Activated naive CD4-positive, alpha-beta T cell (primary cell): ENCODE data around the gene FBXO5.
"Not testable (repeated sequence)": the region's sequence is repeated elsewhere in the genome, so short reads cannot be mapped to it uniquely, and the experiment has no call there.

ENCODE experiments used
- DNase-seq, 4 experiments: peaks; one replicate each; lab custom pipeline; 2025; lab: John Stamatoyannopoulos, UW

The FBXO5 gene

DNA sequence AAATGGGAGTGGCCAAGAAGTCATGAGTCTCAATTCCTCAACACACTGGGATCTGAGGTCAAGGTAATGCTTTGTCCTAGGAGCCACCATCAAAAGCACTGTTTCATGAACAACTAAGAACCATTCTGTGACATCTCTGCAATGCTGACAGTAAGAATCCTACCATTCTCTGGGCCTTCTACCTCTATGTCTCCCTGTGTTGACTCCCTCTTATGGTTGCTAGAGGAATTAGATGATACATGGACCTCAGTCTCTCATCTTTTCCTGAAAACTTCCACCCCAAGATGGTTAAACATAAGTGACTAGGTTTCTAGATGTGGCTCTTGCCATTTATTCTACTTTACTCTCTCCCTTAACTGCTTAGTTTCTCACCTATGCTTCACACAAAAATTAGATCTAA is 10.6 kb upstream of the FBXO5 start:
- DNase-seq = no peak

- no peak for DNase-seq
Observed at GRCh38 chr6:152986978-152987377, 4.1 kb upstream of the FBXO5 start.

GRCh38 chr6:152985300-152985699 is 2.5 kb upstream of the FBXO5 start:
- DNase-seq = not testable (repeated sequence)

DNA sequence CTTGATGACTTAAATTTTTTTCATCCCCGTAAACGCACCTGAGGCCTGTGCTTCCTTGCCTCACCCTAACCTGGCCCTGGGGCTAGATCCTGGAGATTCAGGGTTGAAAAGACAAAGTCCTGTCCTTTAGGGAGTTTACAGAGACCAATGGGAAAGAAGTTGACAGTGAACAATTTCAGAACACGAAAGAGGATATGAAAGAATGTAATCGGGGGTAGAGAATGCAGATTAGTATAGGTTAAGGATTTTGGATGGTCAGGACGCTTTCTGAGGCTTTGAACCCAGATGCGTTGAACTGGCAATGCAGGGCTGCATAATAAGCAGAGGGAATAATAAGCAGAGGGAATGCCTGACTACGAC is 1.7 kb upstream of the FBXO5 start:
- no peak for DNase-seq

DNA sequence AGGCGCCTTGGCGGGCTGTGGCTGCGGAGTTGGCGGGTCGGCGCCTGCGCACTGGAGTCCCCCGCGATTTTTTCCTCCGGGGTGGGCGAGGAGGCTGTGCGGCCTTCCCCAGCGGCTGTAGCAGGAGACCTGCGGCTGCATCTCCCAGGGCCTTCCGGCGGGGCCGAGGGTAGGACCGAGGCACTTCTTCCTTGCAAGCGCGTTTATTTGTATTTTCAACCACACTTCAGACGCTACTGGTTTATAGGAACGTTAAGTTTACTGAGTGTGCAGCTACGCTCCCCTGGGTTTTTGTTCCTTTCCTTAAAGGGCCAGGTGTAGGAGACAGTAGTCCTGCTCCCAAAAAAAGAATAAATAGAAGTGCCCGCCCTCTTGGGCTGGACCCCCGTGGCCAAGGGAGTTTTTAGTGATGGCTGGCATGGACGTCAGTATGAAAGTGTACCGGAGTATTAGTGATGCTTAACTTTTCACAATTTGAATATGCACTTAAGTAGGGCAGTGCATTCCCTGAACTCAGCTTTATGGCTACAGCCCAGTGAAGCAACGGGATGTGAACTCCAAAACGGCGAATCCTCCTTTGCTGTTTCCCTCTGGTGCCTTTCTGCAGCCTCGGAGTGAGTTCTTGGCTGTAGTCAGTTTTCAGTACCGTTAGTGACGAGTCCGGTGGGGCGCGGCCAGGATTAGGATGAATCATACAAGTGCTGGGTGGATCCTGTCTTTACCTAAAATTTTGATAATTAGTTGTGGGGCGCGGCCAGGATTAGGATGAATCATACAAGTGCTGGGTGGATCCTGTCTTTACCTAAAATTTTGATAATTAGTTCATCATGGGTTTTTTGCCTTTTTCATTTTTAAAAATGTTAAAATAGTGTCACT is 1.0 kb upstream of the FBXO5 start:
- peak; percentile 23 to 84 (median 63) for DNase-seq

GRCh38 chr6:152981989-152982903 is 595 bp downstream of the FBXO5 start:
- DNase-seq = no peak

- DNase-seq = no peak
Observed at GRCh38 chr6:152981219-152981618, 1.6 kb downstream of the FBXO5 start.

DNA sequence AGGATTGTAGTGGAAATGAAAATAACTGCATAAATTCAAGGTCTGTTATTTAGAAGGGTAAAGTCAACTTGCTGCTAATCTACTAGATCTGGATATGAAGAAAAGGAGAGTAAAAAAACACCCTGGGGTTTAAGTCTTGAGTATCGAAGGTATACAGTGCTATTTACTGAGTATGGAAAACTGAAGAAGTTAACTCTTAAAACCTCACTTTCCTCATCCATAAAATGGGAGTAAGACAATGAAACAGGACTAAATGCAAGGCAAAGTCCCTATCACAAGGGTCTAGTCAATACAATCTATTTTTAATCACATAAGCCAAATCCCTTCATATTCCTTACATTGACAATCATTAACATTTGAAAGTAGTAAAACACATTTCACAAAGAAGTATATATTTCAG is 2.2 kb downstream of the FBXO5 start:
- no peak for DNase-seq

- no peak for DNase-seq
Observed at GRCh38 chr6:152979116-152979515, 3.7 kb downstream of the FBXO5 start.

DNA sequence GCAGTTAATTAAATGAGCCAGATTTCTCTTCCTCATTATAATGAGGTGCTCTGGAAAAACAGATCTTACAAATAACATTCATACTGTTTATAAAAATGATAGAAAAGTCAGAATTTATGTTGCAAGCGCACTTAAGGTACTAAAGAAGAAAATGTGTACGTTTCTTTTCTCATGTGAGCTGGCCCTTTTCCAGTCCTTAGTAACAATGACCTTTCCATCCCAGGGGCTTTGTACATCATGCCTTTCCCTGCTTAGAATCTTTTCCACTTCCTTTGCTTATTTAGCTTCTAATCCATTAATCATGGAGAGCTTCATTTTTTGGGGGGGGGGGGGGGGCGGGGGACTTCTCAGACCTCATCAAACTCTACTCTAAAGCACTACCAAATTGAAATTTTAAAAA is 4.8 kb downstream of the FBXO5 start:
- no peak for DNase-seq

DNA sequence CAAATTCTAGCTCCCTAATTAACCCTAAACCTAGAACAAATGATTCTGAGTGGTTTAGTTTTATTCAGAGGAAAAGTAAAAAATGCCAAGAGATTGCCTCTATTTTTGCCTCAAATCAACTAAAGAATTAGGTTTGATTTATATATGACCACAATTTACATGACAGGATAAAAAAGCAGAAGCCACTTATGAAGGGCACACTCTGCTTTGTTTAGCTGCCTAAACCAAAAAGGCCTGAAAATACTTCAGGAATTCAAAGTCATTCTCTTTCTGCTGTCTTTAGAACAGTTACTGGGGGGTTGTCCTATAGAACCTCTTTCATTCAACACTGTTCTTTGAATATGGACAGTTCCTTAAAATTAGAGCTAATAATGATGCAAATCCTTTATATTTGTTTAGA is 5.3 kb downstream of the FBXO5 start:
- no peak for DNase-seq

DNA sequence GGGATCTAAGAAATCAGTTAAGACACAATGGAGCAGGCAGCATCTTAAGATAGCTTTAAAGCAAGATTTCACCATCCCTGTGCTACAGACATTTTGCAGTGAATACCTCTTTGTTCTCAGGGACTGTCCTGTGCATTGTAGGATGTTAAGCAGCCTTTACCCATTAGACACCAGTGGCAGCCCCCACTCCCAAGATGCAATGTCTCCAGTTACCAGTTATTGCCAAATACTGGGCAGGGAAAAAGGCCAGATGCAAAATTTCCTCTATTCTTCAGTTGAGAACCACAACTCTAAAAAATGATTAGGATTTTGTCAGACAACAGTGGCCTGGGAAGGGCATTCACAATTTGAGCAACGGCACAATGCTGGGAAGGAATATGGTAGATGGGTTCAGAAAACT is 6.1 kb downstream of the FBXO5 start:
- DNase-seq = no peak

DNA sequence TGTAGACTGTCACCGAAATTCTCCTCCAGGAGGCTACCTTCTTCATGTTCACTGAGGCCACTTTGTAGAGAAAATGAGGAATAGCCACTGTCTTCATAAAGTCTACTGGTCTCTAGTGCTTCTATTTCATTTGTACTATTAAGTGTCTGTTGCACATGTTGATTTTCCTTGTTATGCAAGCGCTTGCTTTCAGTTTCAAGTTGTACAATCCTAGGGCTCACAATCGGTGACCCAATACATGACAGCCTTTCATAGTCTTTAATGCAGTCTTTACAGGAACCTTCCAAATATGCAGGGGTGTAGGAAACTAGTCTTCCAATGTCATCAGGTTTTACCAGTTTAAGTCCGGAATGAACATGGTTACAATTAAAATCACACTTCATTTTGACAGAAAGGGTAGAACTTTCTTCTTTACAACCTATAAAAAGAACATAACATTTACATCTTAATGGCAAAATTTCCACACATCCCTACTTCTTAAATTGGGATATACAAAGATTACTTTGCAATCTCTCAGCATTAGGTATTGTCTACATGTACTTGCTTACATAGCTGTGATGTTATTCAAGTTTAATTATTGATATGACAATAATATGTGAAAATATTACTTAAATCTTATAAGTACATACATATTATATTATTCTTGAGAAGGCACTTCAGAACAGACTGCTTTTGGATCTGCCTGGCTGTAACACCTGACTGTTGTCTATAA is 7.5 kb downstream of the FBXO5 start:
- no peak for DNase-seq

DNA sequence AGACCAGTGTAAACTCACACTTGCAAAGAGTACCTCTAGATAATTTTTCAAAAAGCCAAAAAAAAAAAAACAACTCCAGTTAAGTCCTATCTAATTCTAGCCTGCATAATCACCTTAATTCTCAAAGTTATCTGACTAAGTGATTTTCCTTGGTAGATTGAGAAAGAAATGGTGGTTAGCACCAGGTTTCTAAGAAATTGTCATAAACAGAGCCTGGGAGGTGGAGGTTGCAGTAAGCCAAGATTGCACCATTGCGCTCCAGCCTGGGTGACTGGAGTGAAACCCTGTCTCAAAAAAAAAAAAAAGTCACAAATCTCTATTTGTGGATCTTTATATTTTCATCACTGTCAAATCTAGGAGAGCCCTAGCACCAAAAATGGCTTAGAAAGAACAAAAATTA is 8.9 kb downstream of the FBXO5 start:
- no peak for DNase-seq

DNA sequence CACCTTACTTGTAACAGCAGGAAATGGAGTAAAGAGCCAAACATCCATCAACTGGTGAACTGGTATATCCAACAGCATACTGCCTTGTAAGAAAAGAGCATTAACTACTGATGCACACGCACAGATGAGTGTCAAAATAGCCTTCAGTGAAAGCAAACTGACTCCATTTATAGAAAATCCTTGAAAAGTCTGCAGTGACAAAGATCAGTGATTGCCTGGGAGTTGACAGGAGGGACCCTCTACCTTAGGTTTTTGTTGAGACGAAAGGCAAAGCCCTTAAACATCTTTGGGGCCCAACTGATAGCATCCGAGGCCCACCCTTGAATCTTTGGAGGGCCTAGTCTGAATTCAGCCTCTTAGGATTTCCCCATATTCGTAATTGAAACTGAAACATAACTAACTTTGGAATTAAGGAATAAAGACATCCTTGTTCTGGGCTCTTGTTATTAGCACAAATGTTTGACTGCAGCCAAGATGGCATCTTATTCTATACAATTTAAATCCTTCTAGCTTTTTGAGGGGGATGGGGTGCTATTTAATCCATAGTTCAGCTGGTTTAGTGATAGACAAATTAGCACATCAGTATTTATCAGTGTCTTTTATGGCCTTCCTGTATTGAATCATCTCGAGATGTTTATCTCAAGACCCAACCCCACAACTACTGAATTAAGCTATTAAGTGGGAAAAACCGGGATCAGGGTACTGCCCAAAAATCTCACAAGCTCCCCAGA is 13.0 kb downstream of the FBXO5 start:
- DNase-seq = no peak

- DNase-seq = not testable (repeated sequence)
Observed at GRCh38 chr6:152966168-152966894, 16.5 kb downstream of the FBXO5 start.

- DNase-seq = no peak
Observed at GRCh38 chr6:152959333-152959732, 23.5 kb downstream of the FBXO5 start.

GRCh38 chr6:152957796-152958195 is 25.0 kb downstream of the FBXO5 start:
- no peak for DNase-seq

DNA sequence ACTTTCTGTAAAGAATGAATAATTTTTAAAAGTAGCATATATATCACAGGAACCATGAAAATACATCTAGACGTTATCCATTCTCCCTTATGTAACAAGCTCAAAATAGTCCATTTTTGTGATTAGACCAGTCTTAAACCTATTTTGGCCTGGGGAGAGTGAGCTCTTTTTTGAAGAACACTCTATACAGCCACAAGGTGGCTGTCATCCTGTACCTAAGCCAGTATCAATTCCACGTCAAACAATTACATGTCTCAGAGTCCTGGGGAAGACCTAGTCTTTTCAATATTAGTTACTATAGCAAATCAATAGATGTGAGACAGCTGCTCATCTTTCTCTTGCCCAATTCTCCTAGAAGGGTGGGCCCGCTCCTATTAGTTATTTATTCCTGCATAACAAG is 28.4 kb downstream of the FBXO5 start:
- no peak for DNase-seq

DNA sequence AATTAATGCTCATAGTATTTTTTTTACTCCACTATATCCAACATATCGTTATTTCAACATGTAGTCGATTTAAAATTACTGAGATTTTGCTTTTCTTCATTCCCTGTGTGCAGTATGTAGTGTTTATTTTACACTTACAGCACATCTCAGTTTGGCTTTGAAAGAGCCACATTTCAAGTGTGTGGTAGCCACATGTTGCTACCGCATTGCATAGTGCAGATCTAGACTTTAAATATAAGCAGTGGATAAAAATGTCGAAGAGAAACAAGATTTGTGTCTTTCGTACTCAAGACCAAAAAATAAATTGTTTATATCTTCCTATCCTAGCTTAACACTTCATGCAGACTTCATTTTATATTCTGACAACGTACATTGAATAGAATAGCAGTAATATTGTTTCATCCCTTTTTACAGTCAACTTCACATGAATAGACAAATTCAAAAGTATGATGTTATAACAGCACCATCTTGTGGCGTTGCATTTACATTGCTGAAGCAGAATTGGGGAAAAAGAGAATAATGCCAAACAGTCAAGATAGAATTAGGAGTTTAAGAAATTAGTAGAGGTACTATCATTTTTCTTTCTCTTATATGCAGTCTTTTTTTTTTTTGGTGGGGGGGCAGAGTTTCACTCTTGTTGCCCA is 29.9 kb downstream of the FBXO5 start:
- DNase-seq = no peak

- no peak for DNase-seq
Observed at GRCh38 chr6:152952045-152952444, 30.8 kb downstream of the FBXO5 start.
